Sciatic nerve (tissue), 2 donors: ENCODE measurements around the gene TTF2. TPM values are rescaled to one million over a fixed set of nuclear protein-coding genes. Genes with fewer than 3 reads are reported as not detected.
"Not testable (repeated sequence)": the region's sequence is repeated elsewhere in the genome, so short reads cannot be mapped to it uniquely, and the experiment has no call there.

Source experiments
- ATAC-seq: fragments of 200-7000 bp; cut with Tn5 transposase; one replicate; pipeline ENCODE4 v1.9.1; 2020; ENCODE audit warnings: mild to moderate bottlenecking, moderate library complexity
- DNase-seq: peaks from one replicate; pipeline ENCODE4 v3.0.0-alpha.2; 2020; ENCODE audit warnings: low spot score
- intact Hi-C: fragments of 100-400 bp; cut with DNase I; formaldehyde crosslinking; loops from one replicate; pipeline ENCODE4 v1.14.2; 2022
- total RNA-seq: library from RNA; stranded (reverse); fragmentation: NEBNext Ultra II Directional; extraction: Animal tissue kit (Norgen Biotek cat#: 25700); gene quantifications from one replicate; pipeline ENCODE4 v1.2.1, GENCODE V29; 2021
- donor health status: DM: no; HTN: no; CAD: no.
- donor health status: DM: no; HTN: no; CAD: no.

Gene TTF2
- total RNA-seq, 1 donor from 2014 or later, result 15.3 TPM

DNA sequence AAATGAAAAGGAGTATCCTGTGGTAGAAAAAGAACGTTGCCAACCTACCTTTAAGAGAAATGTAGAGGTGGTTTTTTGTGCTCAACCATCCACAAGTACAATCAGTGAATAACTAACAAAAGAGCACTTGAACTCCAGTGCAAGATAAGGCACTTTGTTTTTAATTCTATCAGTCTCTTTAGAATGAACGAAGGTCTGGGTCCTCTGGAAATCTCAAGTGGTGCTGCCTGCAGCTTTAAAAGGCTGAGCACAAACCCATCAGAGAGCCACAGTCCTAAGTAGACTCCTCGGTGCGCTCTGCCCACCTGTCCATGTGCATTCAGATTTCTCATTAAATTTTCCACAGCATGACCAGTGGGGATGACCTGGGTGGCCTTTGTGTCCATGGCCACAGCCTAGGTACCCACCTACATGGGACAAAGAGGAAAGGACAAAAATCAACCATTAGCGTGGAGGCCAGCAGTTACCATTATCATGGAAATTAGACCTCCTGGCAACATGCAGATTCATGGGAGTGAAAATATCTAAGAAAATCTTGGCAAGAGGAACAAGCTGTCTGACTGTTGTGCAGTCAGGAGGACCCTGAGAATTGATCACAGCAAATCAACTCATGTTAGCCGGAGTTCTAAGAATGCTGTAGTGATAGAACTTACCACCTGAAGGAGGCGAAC is 52.1 kb downstream of the TTF2 start:
- ATAC-seq (no peak), DNase-seq (no peak)
- intact Hi-C loops, result no loop called here

GRCh38 chr1:117113199-117113598 is 53.1 kb downstream of the TTF2 start:
- ATAC-seq, result no peak
- intact Hi-C loops, result no loop called here
- DNase-seq, result no peak

- intact Hi-C loops, result no loop called here
- no peak for ATAC-seq
- no peak for DNase-seq
These were observed 54.8 kb downstream of the TTF2 start for GRCh38 chr1:117114877-117115276.

- no peak for ATAC-seq
- intact Hi-C loops, result no loop called here
These were observed 56.1 kb downstream of the TTF2 start for GRCh38 chr1:117116090-117116783.

DNA sequence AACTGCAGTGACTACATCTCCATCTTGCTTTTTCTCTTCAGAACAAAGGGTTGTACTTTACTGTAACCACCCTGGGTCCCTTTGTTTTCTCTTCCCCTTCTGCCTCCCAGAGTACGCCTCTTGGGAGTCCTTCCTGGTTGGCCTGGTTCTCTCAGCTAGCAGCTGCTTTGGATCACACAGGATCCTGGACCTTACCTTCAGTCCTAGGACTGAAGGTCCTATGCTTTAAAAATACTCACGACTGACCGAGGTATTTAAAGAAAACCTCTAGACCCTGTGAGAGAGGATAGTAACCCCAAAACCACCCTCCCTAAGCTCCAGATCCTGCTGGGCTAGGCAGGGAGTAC is 56.6 kb downstream of the TTF2 start:
- ATAC-seq, result no peak

More at GRCh38 chr1:117116090-117116783, 56.1 kb downstream of the TTF2 start:
- DNase-seq, result no peak

GRCh38 chr1:117117697-117118096 is 57.6 kb downstream of the TTF2 start:
- no peak for DNase-seq
- no peak for ATAC-seq
- intact Hi-C loops, result no loop called here

More for the DNA sequence above, 56.6 kb downstream of the TTF2 start:
- no peak for DNase-seq
- intact Hi-C loops, result no loop called here

DNA sequence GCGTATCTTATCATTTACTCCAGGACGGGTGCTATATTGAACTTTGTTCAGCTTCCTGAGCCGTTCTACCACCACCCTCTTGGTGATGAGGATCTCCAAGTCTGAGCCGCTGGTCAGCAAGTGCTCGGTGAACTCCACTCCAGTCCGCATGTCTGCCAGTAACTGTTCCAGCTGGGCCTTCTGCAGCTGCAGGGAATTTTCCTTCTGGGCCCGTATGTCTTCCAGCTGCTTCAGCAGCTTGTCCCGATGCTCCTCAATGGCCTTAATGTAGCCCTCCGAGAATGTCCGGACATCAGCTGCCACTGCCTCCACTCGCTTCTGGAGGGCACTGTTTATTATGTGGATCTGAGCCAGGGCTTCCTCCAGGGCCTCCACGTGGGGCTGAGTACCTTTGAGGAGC is 58.0 kb downstream of the TTF2 start:
- intact Hi-C loops, result no loop called here
- no peak for ATAC-seq
- DNase-seq, result no peak

DNA sequence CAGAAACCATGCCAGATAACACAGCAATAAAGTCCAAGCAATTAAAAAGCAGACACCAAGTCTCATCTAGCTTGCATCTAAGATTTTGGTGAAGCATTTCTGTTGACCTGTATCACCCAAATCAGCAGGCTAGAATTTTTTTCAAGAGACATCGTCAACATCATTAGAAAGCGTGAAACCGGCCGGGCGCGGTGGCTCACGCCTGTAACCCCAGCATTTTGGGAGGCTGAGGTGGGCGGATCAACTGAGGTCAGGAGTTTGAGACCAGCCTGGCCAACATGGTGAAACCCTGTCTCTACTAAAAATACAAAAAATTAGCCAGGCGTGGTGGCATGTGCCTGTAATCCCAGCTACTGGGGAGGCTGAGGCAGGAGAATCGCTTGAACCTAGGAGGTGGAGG is 59.0 kb downstream of the TTF2 start:
- ATAC-seq, DNase-seq, intact Hi-C loops: not testable (repeated sequence)

DNA sequence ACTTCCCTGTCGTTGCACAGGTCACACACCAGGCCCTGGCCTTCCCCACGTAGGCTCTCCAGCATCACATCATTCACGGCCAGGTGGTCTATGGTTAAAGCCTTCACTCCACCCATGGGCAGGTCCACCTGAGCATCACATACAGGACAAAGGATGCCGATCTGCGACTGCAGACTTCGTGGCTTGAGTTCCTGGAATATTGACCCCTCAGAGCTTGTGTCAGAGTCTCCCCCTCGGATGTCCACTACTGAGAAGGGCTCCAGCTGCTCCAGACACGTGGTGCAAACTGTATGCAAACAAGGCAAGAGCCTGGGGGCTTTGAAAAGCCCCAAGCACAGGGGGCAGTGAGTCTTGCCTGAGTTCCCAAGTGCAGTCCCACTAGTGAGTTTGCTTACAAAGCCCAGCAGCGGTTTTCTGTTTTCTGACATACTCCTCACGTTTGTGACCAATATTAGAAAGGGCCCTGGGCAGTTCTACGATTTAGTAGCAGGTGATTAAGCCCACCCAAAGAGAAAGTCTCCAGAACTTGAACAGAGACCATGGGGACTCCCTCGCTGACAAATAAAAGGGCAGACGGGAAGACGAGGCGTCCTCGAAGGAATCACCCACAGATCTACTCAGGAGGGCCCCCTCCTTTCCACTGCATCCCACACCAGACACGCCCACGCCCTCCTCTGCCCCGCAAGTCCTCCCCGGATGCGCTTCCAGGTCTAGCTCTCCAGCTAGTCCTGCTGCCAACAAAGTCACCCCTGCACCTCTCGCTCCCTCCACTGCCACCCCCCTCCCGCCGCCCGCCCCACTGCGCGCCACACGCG is 60.9 kb downstream of the TTF2 start:
- DNase-seq (no peak), ATAC-seq (peak; percentile 16)
- intact Hi-C loops, result no loop called here

- ATAC-seq, result peak; percentile 99
- intact Hi-C loops, result no loop called here
These were observed 61.6 kb downstream of the TTF2 start, which contains the start of gene TRIM45 for GRCh38 chr1:117121589-117122329. TRIM45 (minus strand) TSS chr1:117121749; CDS start chr1:117121201, 548 bp downstream.

DNA sequence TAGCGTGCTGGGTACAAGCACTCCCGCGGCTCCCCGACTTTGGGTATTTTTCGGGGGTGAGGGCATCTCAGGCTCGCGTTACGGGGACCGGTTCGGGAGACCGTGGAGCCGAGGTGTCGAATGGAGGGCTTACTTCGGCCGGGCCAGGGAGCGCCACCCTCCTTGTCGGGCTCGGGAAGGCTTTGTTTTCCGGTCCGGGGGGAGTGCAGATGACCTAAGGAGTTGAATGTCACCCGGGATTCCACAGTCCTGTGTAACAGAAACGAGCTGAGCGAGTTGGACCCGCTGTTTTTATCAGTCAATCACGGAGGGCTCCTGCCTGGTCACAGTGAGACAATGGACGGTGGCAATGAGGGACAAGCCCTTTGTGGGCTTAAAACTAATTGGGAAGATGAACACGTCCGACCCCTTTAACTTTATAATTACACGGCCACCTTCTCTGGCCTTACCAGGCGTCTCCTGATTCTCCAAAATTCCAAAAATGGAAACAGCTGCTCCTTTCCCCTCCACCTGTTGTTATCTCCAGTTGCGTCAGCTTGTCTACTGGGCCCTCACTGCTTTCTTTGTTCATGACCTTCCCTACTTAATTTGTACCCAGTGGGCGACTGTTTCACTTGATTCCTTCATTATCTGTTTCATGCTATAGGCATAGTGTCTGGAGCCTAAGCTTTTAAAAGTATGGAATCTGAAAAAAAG is 62.4 kb downstream of the TTF2 start:
- intact Hi-C loops, result no loop called here
- DNase-seq (no peak), ATAC-seq (no peak)

More at GRCh38 chr1:117121589-117122329, 61.6 kb downstream of the TTF2 start, which contains the start of gene TRIM45:
- peak; percentile 98 for DNase-seq

DNA sequence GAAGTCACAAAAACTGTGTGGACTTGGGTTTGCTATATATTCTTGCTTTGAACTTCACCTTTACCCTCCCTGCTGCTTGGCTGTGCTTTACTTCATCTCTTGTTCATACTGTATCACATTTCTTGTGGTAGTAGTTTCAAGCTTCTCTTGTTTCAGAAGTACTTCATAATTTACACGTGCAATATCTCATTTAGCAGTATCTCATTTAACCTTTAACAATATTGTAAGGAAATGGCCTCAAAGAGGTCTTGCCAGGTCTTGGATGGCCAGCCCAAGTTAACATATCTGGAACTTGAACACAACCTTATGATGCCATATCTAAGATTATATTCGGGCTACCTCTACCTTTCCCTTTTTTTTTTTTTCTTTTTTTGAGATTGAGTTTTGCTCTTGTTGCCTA is 63.1 kb downstream of the TTF2 start:
- intact Hi-C loops, result no loop called here
- ATAC-seq (no peak), DNase-seq (no peak)

DNA sequence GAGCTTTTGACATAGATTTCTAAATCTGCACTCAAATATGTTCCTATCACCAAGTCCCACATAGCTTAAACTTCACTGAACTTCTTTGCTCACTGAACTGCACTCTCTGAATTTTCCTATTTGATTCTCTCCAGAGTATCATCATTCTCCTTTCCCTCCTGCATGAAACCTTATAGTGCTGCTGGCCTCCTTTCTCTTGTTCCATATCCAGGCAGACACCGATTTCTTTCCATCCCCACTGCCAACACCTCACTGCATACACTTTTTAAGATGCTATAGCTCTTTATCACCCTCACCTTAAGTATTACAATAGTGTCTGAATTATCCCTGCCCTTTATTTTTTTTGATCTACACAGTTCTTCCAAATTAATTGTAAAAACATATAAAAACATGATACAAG is 64.5 kb downstream of the TTF2 start:
- ATAC-seq, result no peak
- no peak for DNase-seq
- intact Hi-C loops, result no loop called here

- intact Hi-C loops, result no loop called here
These were observed 67.7 kb downstream of the TTF2 start for GRCh38 chr1:117127795-117128194.

GRCh38 chr1:117128323-117129079 is 68.4 kb downstream of the TTF2 start:
- intact Hi-C loops, result no loop called here
- ATAC-seq, result peak; percentile 39

More at GRCh38 chr1:117127795-117128194, 67.7 kb downstream of the TTF2 start:
- ATAC-seq, result no peak
- no peak for DNase-seq

GRCh38 chr1:117130526-117130925 is 70.4 kb downstream of the TTF2 start:
- intact Hi-C loops, result no loop called here
- ATAC-seq (no peak), DNase-seq (no peak)

More at GRCh38 chr1:117128323-117129079, 68.4 kb downstream of the TTF2 start:
- DNase-seq, result no peak

- ATAC-seq, result no peak
- intact Hi-C loops, result no loop called here
- no peak for DNase-seq
These were observed 75.2 kb downstream of the TTF2 start for GRCh38 chr1:117135329-117135728.

DNA sequence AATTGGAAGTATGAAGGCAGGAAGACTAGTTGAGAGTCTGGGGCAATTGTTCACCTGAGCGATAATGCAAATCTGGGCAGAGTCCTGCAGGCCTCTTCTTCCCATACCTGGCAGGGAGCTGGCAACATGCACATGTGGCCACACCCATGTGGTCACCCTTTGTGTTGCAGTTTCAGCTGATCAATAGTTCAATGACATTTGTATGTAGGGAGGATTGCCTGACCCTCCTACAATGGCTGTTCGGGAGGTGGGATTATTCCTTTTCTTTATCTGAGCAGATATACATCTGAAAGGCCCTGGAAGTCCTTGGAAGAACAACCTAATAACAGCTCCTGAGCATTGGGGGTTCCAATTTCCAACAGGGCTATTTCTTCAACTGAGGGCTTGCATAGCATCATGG is 76.6 kb downstream of the TTF2 start:
- DNase-seq, result no peak
- intact Hi-C loops, result no loop called here
- ATAC-seq, result no peak
